Heart left ventricle (tissue), 16 donors: ENCODE results near the gene S100A1. TPM values are rescaled to one million over a fixed set of nuclear protein-coding genes. Genes with fewer than 3 reads are reported as not detected.
A peak's percentile ranks its signal among the peaks of the same experiment; 100 is the strongest.
"Not testable (repeated sequence)": the region's sequence is repeated elsewhere in the genome, so short reads cannot be mapped to it uniquely, and the experiment has no call there.

Experiments used
- ATAC-seq, 4 donors: fragments of 200-7000 bp; cut with Tn5 transposase; one replicate each; pipeline ENCODE4 v1.9.1; 2020 to 2022; ENCODE audit warnings: moderate library complexity in 4 of 4, mild to moderate bottlenecking in 3 of 4, moderate number of reproducible peaks in 1 of 4
- DNase-seq, 5 donors: peaks; one replicate each; pipeline ENCODE4 v3.0.0-alpha.2; 2020
- H3K27ac ChIP-seq, 12 donors: fragments of 200-600 bp; sonication (generic) in 4 of 12; one replicate each; pipeline versions ENCODE4 v1.5.0 to v1.8.0; 2016 to 2022; ENCODE audit warnings: mild to moderate bottlenecking in 2 of 12
- H3K27me3 ChIP-seq, 9 donors: fragments of 200-600 bp; sonication (generic) in 2 of 9; one replicate each; pipeline versions ENCODE4 v1.5.1 to v1.8.0; 2016 to 2022; ENCODE audit warnings: mild to moderate bottlenecking in 3 of 9
- H3K36me3 ChIP-seq, 9 donors: fragments of 200-600 bp; sonication (generic) in 2 of 9; one replicate each; pipeline versions ENCODE4 v1.5.0 to v1.8.0; 2018 to 2022; ENCODE audit warnings: mild to moderate bottlenecking in 2 of 9
- H3K4me1 ChIP-seq, 12 donors: fragments of 200-600 bp; sonication (generic) in 4 of 12; one replicate each; pipeline versions ENCODE4 v1.5.0 to v1.8.0; 2016 to 2022; ENCODE audit warnings: mild to moderate bottlenecking in 3 of 12
- H3K4me3 ChIP-seq, 12 donors: fragments of 200-600 bp; sonication (generic) in 4 of 12; one replicate each; pipeline versions ENCODE4 v1.5.0 to v1.8.0; 2017 to 2022; ENCODE audit warnings: mild to moderate bottlenecking in 9 of 12, moderate library complexity in 4 of 12
- H3K9me3 ChIP-seq, 12 donors: fragments of 200-600 bp; sonication (generic) in 4 of 12; one replicate each; pipeline versions ENCODE4 v1.5.0 to v1.8.0; 2016 to 2022; ENCODE audit warnings: mild to moderate bottlenecking in 1 of 12
- CTCF ChIP-seq, 12 donors: fragments of 200-600 bp; sonication (generic) in 4 of 12; IDR thresholded peaks; one replicate each; pipeline versions ENCODE4 v1.5.0 to v1.8.0; 2018 to 2022; ENCODE audit warnings: antibody characterized with exemption in 12 of 12, mild to moderate bottlenecking in 5 of 12
- POLR2A ChIP-seq, 2 donors: fragments of 450-650 bp; IDR thresholded peaks; one replicate each; pipeline ENCODE4 v1.6.1; 2017; ENCODE audit warnings: antibody characterized with exemption in 2 of 2, mild to moderate bottlenecking in 2 of 2, moderate library complexity in 2 of 2
- WGBS, 4 donors: extraction: QIAGEN DNeasy Blood & Tissue Kit in 2 of 4; methylation state at CpG; one replicate each; pipeline versions ENCODE4 v1.1.5 to v1.1.7; 2013 to 2018; 5-methylcytosine and 5-hydroxymethylcytosine counted together
- intact Hi-C, 10 donors: fragments of 100-400 bp; cut with DNase I; formaldehyde crosslinking; loops; one replicate each; pipeline versions ENCODE4 v1.11.1 to v1.14.2; 2022
- polyA plus RNA-seq, 2 donors: library from polyadenylated mRNA; stranded (reverse); fragments of 200-250 nt; gene quantifications; one replicate each; pipeline ENCODE4 v1.2.3, GENCODE V29; 2013
- total RNA-seq, 9 donors: library from RNA; depleted of rRNA in 2 of 9; stranded (reverse); fragments of >200 nt in 2 of 9; fragmentation: NEBNext Ultra II Directional in 3 of 9; extraction: Animal tissue kit (Norgen Biotek cat#: 25700) in 3 of 9; gene quantifications; one replicate each; pipeline versions ENCODE4 v1.1.0 to v1.2.4, GENCODE V29; 2016 to 2023
- donor health status: ischemic (EF 13 %, LVEDD 7.1; RV severe dilation, severe dysfunction).
- donor health status: healthy with polysubstance abuse.
- donor health status: DM: no; HTN: yes; CAD: no.
- donor health status: DM: no; HTN: no; CAD: no.
- donor health status: ischemic (EF 25% LVEDD 6.9; RV normal size, moderate dysfunction).
- donor health status: ischemic (EF 25% LVEDD 5.7; RV mildly dilated, moderate dysfunction).
- donor health status: healthy.
- donor health status: DM: yes; HTN: yes; CAD: no.
- donor health status: ischemic (EF 35%, LVEDD 5.7; RV mildly dilated, moderate dysfunction).
- donor health status: nonischemic (EF 11% LVEDD 7.7; RV severe dilation, severe dysfunction).
- donor health status: DM: yes; HTN: yes; CAD: no.
- donor health status: PGD.
- donor health status: ischemic (EF 29% LVEDD 5.4; RV normal size, mild dysfunction).
- donor health status: nonischemic (EF 23%, LVEDD 6.1; RV moderate dilation, normal function).

Gene S100A1
- total and polyA plus RNA-seq, 11 donors = 752 to 3,565 (median 2,114) TPM

- ATAC-seq = no peak
- H3K36me3 ChIP-seq = peaks cover 0 to 54% (median 50%) of the 10 kb centered on the region in 9 donors
- no peaks in the 10 kb centered on the region for H3K9me3 ChIP-seq
- DNase-seq = no peak
- H3K4me3 ChIP-seq = peak overlapping the region in 9 of 12 donors; percentile 74 to 99 (median 86)
- intact Hi-C loops = no loop called here
- no peak for TF ChIP-seq CTCF (IDR thresholded peaks at IDR 0.05)
- no peak for TF ChIP-seq POLR2A (IDR thresholded peaks at IDR 0.05)
- H3K27ac ChIP-seq = peak overlapping the region in 11 of 12 donors; percentile 51 to 100 (median 99)
- H3K27me3 ChIP-seq = no peaks in the 10 kb centered on the region
- 80 to 82% (median 81%) methylated on average over 7 of the region's 7 CpGs for WGBS, 4 donors
- H3K4me1 ChIP-seq = peaks cover 6 to 84% (median 51%) of the 10 kb centered on the region in 12 donors
These were observed 7.6 kb downstream of the S100A1 start for GRCh38 chr1:153635872-153636271.

GRCh38 chr1:153636312-153636711 lies 8.1 kb downstream of the S100A1 start:
- Histone ChIP-seq H3K36me3 (peaks cover 0 to 58% (median 54%) of the 10 kb centered on the region in 9 donors), H3K4me3 (peak overlapping the region in 4 of 12 donors; percentile 7 to 79 (median 77)), H3K27me3 (no peaks in the 10 kb centered on the region), H3K9me3 (no peaks in the 10 kb centered on the region), H3K4me1 (peaks cover 7 to 84% (median 55%) of the 10 kb centered on the region in 12 donors), H3K27ac (peak overlapping the region; percentile 11 to 100 (median 99))
- DNase-seq (no peak), ATAC-seq (no peak)
- WGBS, 4 donors = 64 to 70% (median 65%) methylated on average over 9 of the region's 9 CpGs
- intact Hi-C loops = no loop called here
- TF ChIP-seq CTCF (IDR thresholded peaks at IDR 0.05) (no peak), POLR2A (IDR thresholded peaks at IDR 0.05) (no peak)

GRCh38 chr1:153638261-153638660 lies 10.0 kb downstream of the S100A1 start:
- no peak for DNase-seq
- 58 to 71% (median 67%) methylated on average over 6 of the region's 6 CpGs for WGBS, 4 donors
- intact Hi-C loops = no loop called here

GRCh38 chr1:153639280-153639679 lies 11.0 kb downstream of the S100A1 start:
- 55 to 64% (median 58%) methylated on average over 3 of the region's 3 CpGs for WGBS, 4 donors
- Histone ChIP-seq H3K4me3 (no peak overlapping the region), H3K27ac (peak overlapping the region in 10 of 12 donors; percentile 19 to 100 (median 99)), H3K27me3 (no peaks in the 10 kb centered on the region), H3K9me3 (no peaks in the 10 kb centered on the region), H3K4me1 (peaks cover 4 to 92% (median 66%) of the 10 kb centered on the region in 12 donors), H3K36me3 (peaks cover 0 to 88% (median 84%) of the 10 kb centered on the region in 9 donors)
- ATAC-seq (peak; percentile 62 to 75 (median 72)), DNase-seq (no peak)
- TF ChIP-seq CTCF (IDR thresholded peaks at IDR 0.05) (no peak), POLR2A (IDR thresholded peaks at IDR 0.05) (no peak)
- intact Hi-C loops = no loop called here

More at GRCh38 chr1:153638261-153638660, 10.0 kb downstream of the S100A1 start:
- TF ChIP-seq CTCF (IDR thresholded peaks at IDR 0.05) (no peak), POLR2A (IDR thresholded peaks at IDR 0.05) (no peak)
- Histone ChIP-seq H3K4me3 (no peak overlapping the region), H3K36me3 (peaks cover 0 to 78% (median 74%) of the 10 kb centered on the region in 9 donors), H3K27ac (peak overlapping the region in 9 of 12 donors; percentile 8 to 100 (median 99)), H3K4me1 (peaks cover 4 to 85% (median 58%) of the 10 kb centered on the region in 12 donors), H3K9me3 (no peaks in the 10 kb centered on the region), H3K27me3 (no peaks in the 10 kb centered on the region)
- no peak for ATAC-seq

GRCh38 chr1:153640213-153640612 lies 12.0 kb downstream of the S100A1 start:
- H3K27me3 ChIP-seq, intact Hi-C loops, ATAC-seq, H3K9me3 ChIP-seq, DNase-seq, H3K4me3 ChIP-seq: not testable (repeated sequence)
- Histone ChIP-seq H3K4me1 (peaks cover 4 to 94% (median 67%) of the 10 kb centered on the region in 12 donors), H3K27ac (peak overlapping the region in 9 of 12 donors; percentile 14 to 100 (median 99)), H3K36me3 (peaks cover 0 to 96% (median 93%) of the 10 kb centered on the region in 9 donors)
- WGBS, 4 donors = 90 to 95% (median 92%) methylated on average over 5 of the region's 5 CpGs
